SKM-1 (cell line): ENCODE data around the gene ARID1A.

Source experiments
- DNase-seq: peaks from one replicate; lab custom pipeline; 2025; ENCODE audit not compliant: unreplicated experiment; lab: John Stamatoyannopoulos, UW

Gene ARID1A

GRCh38 chr1:26826261-26827105, 130.7 kb downstream of the ARID1A start, which contains the start of gene ZDHHC18:
ZDHHC18 (plus strand) TSS chr1:26826688; CDS start chr1:26826805, 117 bp downstream.
- peak; percentile 21 for DNase-seq

DNA sequence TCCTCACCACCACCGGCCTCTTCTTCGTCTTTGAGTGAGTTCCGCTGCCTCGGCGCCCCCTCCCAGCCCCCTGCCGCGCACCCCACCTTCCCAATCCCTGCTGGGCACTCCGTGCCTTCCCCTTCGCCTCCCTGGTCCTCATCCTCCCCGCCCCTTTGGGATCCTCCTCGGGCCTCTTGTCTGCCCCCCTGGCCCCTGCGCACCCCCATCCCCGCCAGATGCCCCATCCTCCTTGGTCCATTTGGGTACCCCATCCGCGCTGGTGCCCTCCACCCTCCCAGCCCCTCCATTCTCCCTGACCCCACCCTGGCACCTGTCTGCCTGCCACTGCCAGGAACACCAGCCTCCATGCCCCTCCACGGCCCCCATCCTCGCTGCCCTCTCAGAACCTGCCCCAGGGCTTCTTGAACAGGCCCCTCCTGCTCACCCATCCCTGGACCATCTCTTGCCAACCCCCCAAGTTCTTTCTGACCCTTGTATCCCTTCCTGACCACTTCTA, 131.3 kb downstream of the ARID1A start:
- DNase-seq: no peak

- no peak for DNase-seq
Measured at GRCh38 chr1:26827663-26828062, 131.8 kb downstream of the ARID1A start.

GRCh38 chr1:26828411-26828991, 132.7 kb downstream of the ARID1A start:
- DNase-seq: peak; percentile 23

DNA sequence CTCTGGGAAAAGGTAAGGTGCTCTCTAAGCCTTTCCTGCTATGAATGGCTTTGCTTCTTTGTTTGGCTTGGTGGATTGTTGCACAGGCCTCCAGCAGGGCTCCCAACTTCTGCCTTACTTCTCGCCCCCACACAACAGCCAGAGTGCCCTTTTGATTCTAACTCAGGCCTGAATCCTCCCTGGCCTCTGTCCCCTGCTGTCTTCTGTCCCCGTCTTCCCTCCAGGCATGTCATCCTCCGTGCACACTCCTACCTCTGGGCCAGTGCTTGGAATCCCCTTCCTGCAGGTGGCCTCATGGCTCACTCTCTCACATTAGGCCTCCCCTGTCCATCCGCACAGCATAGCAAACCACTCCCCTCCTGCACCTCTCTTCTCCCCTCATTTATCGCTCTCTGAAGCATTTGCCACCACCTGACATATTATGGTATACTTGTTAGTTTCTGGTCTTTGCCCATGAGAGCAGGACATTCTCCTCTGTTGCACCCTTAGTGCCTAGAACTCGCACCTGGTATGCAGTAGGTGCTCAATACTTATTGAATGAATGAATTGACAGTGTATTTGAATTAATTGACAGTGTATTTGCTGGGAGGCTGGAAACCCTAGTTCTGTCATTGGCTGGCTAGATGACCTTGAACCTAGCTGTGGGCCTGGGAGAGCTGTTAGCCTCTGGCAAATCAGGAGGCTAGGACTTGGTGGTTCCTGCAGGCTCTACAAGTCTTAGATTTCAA, 133.5 kb downstream of the ARID1A start:
- DNase-seq: no peak

GRCh38 chr1:26831059-26831458, 135.2 kb downstream of the ARID1A start:
- DNase-seq: no peak
